ENCODE data around the gene PRKACB. TPM values are rescaled to one million over a fixed set of nuclear protein-coding genes. Genes with fewer than 3 reads are reported as not detected.

The PRKACB gene
- total RNA-seq, 4 donors from 2014 or later, result 13.3 to 75.1 (median 34.2) TPM

- TF ChIP-seq POLR2A (IDR thresholded peaks at IDR 0.05), result no peak
- no peak for TF ChIP-seq CTCF (IDR thresholded peaks at IDR 0.05)
- no peak for DNase-seq
- Histone ChIP-seq H3K36me3 (no peaks in the 10 kb centered on the region), H3K4me1 (no peaks in the 10 kb centered on the region), H3K27ac (no peak overlapping the region), H3K27me3 (no peaks in the 10 kb centered on the region), H3K9me3 (no peaks in the 10 kb centered on the region), H3K4me3 (no peak overlapping the region)
- intact Hi-C loops (cut with DNase I; ENCODE audit: low total_unique reads), result loop anchor here (10.0 kb wide), 1 partner anchor 290 kb away; no protein-coding TSS in a partner anchor
Observed at GRCh38 chr1:84145068-84145467, 997 bp downstream of the PRKACB start.

GRCh38 chr1:84146411-84147032 is 2.5 kb downstream of the PRKACB start:
- no peaks in the 10 kb centered on the region for H3K4me1 ChIP-seq
- intact Hi-C loops (cut with DNase I; ENCODE audit: low total_unique reads), result loop anchor here (10.0 kb wide), 1 partner anchor 288 kb away; no protein-coding TSS in a partner anchor
- DNase-seq, result no peak
- no peaks in the 10 kb centered on the region for H3K36me3 ChIP-seq
- H3K27me3 ChIP-seq, result no peaks in the 10 kb centered on the region
- H3K9me3 ChIP-seq, result no peaks in the 10 kb centered on the region
- no peak overlapping the region for H3K4me3 ChIP-seq
- no peak overlapping the region for H3K27ac ChIP-seq
- TF ChIP-seq POLR2A (IDR thresholded peaks at IDR 0.05), result no peak
- TF ChIP-seq CTCF (IDR thresholded peaks at IDR 0.05), result no peak

- Histone ChIP-seq H3K4me3 (no peak overlapping the region), H3K27me3 (no peaks in the 10 kb centered on the region), H3K27ac (no peak overlapping the region), H3K9me3 (no peaks in the 10 kb centered on the region), H3K36me3 (no peaks in the 10 kb centered on the region), H3K4me1 (no peaks in the 10 kb centered on the region)
- DNase-seq, result no peak
- intact Hi-C loops (cut with DNase I; ENCODE audit: low total_unique reads), result loop anchor here (10.0 kb wide), 1 partner anchor 286 kb away; no protein-coding TSS in a partner anchor
- TF ChIP-seq CTCF (IDR thresholded peaks at IDR 0.05) (no peak), POLR2A (IDR thresholded peaks at IDR 0.05) (no peak)
Observed at GRCh38 chr1:84148758-84149157, 4.7 kb downstream of the PRKACB start.

- intact Hi-C loops (cut with DNase I; ENCODE audit: low total_unique reads), result no loop called here
- DNase-seq, result no peak
- no peak overlapping the region for H3K27ac ChIP-seq
- H3K27me3 ChIP-seq, result no peaks in the 10 kb centered on the region
- H3K4me1 ChIP-seq, result no peaks in the 10 kb centered on the region
- TF ChIP-seq POLR2A (IDR thresholded peaks at IDR 0.05) (no peak), CTCF (IDR thresholded peaks at IDR 0.05) (no peak)
- H3K9me3 ChIP-seq, result no peaks in the 10 kb centered on the region
- no peak overlapping the region for H3K4me3 ChIP-seq
- H3K36me3 ChIP-seq, result no peaks in the 10 kb centered on the region
Observed at GRCh38 chr1:84152649-84153056, 8.6 kb downstream of the PRKACB start.

- no peaks in the 10 kb centered on the region for H3K36me3 ChIP-seq
- no peaks in the 10 kb centered on the region for H3K9me3 ChIP-seq
- H3K4me1 ChIP-seq, result no peaks in the 10 kb centered on the region
- intact Hi-C loops (cut with DNase I; ENCODE audit: low total_unique reads), result no loop called here
- no peak for TF ChIP-seq CTCF (IDR thresholded peaks at IDR 0.05)
- TF ChIP-seq POLR2A (IDR thresholded peaks at IDR 0.05), result no peak
- H3K27ac ChIP-seq, result no peak overlapping the region
- no peak for DNase-seq
- no peaks in the 10 kb centered on the region for H3K27me3 ChIP-seq
- no peak overlapping the region for H3K4me3 ChIP-seq
Observed at GRCh38 chr1:84155517-84155916, 11.4 kb downstream of the PRKACB start.

Data from uterus (tissue), 4 donors.